Colon (tissue), 2 donors: ENCODE data around the gene GPR62.

Source experiments
- FAIRE-seq: peaks from 2 replicates; lab custom pipeline; 2012; peaks lifted over from hg19 to GRCh38; lab: Jason Lieb, UNC
- donor health status: control.
- donor health status: control.

Gene GPR62

DNA sequence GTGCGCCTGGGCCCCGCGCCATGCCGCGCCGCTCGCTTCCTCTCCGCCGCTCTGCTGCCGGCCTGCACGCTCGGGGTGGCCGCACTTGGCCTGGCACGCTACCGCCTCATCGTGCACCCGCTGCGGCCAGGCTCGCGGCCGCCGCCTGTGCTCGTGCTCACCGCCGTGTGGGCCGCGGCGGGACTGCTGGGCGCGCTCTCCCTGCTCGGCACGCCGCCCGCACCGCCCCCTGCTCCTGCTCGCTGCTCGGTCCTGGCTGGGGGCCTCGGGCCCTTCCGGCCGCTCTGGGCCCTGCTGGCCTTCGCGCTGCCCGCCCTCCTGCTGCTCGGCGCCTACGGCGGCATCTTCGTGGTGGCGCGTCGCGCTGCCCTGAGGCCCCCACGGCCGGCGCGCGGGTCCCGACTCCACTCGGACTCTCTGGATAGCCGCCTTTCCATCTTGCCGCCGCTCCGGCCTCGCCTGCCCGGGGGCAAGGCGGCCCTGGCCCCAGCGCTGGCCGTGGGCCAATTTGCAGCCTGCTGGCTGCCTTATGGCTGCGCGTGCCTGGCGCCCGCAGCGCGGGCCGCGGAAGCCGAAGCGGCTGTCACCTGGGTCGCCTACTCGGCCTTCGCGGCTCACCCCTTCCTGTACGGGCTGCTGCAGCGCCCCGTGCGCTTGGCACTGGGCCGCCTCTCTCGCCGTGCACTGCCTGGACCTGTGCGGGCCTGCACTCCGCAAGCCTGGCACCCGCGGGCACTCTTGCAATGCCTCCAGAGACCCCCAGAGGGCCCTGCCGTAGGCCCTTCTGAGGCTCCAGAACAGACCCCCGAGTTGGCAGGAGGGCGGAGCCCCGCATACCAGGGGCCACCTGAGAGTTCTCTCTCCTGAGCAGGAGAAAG, 951 bp downstream of the GPR62 start:
- FAIRE-seq = no peak

DNA sequence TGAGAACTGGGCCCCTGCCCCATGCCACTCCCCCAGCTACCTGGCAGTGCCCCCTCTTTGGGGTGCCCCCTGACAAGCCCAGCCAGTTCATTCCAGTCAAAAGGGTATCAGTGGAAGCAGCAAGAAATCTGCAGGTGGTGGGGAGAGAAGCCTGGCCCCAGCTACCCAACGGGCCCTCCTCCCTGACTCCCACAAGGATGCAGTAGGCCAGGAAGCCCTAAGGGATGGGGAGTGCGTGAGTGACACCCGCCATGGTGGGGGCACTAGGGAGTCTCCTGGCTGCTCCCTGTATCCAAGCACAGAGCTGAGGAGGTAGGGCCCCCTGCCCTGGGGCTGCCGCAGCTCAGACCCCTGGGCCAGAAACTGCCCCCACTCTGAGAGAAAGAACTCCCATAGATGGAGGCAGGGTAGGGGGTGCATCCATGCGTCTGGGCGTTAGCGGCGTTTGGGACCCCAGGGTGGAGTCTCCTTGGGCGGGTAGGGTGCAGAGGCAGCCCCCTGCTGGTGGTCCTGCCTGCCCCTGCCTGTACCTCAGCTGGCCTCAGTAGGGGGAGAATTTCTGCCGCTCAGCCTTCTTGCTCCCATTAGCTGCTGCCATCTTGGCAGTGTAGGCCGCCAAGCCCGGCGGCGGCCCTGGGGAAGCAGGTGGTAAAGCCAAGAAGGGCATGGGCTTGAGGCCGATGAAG, 2.5 kb downstream of the GPR62 start:
- FAIRE-seq = no peak

DNA sequence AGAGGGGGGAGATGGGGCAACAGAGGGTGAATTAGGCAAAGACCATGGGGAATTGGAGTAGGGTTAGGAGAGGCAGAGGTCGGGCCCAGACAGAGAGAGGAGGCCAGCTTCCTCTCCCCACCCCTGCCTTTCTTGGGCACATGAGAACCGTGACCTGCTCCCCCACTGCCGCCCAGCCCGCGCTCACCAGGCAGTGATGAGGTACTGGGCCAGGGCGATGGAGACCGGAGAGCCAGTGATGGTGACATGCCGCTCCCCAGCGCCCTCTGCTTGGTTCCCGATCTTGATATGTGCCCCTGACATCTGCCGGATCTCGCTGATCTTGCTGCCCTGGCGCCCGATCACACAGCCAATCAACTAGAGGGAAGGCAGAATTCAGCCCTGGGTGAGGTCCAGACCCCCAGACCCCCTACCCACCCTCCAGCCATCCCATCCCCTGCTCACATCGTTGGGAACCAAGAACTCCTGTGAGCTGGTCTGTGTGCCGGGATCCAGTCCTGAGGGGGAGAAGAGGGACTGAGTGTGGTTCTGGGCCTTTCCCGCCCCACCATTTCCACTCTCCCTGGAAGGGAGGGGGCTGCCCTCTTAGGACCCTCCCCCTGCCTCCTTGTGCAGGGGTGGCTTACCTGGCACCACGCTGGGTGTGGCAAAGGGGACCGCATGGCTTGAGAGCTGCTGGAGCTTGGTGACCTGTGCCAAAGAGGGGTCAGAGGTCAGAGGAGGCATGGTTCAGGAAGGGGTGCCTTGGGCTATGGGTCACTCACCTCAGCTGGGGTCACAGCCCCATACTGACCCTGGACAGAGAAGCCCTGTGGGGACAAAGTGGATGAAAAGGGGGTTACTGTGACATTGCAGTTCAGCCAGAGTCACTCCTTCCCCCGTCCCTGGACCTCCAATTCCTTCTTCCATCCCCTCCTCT, 3.7 kb downstream of the GPR62 start:
- FAIRE-seq = no peak

DNA sequence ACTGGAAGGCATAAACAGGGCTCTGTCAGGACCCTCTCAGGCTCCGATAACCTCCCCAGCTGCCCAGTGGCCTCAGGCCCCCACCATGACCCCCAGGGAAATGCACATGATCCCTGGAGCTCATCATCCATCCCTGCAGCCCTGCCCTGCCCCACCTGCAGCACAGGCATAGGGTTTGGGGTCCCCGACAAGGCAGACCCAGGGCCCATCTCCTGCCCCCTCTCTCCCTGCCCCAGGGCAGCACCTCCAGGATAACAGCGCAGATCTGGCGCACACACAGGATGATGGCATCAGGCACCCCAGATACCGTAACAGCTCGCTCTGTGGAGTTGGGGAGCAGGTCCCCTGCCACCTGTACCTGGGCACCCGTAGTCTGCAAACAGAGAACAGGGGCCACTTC, 4.5 kb downstream of the GPR62 start:
- no peak for FAIRE-seq

DNA sequence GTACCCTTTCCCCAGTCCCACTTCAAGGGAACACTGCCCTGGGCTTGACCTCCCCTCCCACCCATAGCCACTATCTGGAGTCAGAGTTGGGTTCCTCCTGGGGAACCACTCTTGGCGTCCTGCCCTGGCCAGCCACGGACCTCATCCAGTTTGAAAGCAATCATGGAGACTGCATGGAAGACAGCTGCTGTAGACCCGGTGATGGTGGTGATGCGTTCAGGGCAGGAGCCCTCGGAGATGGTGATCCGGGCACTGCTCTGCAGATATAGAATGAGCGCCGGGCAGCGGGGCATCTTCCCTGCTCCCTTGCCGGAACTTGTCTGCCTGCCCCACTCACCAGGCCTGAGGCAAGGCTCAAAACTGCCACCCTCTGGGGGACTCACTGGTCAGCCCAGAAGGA, 5.2 kb downstream of the GPR62 start:
- FAIRE-seq = no peak

DNA sequence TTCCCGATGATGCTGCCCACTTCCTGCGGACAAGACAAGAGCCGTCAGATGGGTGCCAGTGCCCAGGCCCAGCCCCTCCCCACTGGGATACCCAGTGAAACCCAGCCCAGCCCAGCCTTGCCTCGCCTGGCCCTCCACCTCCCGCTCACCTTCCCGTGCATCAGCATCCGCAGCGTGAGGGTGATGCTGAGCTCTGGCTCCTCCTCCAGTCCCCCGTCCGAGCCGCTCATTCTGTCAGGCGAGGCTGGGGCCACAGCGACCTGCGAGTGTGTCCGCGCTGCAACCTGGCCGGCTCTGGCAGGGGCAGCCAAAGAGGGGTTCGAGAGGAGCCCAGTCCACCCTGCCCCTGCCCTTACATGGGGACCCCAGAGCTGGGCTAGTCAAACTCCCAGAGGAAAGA, 5.8 kb downstream of the GPR62 start:
- FAIRE-seq = no peak

DNA sequence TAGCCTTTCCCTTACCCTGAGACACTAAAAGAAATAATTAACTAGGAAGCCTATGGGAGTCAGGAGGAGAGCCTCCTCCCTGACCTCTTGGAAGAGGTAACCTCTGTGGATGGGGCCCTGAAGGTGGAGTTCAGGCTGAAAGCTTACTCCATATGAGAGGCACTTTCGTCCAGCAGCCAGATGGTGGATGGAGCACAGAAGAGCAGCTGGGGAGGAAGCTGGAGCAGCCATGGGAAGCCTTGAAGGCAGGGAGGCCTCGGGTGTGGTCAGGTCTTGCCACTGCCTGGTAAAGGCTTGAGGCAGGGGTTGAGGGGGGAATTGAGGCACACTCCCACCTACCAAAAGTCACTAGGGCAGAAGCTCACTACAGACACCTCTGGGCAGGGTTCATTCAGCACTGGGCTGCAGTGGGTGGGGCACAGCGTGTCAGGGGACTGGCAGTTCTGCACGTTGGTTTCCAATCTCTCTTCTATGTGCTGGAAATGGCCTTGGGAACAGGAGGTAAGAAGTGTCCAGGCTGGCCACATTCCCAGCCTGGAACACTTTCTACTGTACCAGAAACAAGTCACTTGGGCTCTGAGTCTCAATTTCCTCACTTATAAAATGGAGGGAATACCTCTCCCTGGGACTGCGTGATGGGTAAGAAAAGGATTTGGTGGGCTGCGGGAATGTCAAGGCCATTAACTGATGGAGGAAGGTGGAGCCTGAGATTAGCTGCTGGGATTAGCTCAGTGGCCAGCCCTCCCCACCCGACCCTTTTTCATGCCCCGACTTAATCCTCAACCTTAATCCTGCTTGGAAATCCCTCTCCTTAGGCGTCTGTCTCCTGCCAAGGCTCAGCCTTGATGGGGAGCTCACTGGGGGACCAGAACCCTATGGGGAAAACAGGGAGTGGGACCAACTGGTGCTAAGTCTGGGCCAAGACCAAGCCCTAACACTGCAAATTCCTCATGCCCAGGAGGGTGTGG, 6.7 kb downstream of the GPR62 start:
- FAIRE-seq = no peak

DNA sequence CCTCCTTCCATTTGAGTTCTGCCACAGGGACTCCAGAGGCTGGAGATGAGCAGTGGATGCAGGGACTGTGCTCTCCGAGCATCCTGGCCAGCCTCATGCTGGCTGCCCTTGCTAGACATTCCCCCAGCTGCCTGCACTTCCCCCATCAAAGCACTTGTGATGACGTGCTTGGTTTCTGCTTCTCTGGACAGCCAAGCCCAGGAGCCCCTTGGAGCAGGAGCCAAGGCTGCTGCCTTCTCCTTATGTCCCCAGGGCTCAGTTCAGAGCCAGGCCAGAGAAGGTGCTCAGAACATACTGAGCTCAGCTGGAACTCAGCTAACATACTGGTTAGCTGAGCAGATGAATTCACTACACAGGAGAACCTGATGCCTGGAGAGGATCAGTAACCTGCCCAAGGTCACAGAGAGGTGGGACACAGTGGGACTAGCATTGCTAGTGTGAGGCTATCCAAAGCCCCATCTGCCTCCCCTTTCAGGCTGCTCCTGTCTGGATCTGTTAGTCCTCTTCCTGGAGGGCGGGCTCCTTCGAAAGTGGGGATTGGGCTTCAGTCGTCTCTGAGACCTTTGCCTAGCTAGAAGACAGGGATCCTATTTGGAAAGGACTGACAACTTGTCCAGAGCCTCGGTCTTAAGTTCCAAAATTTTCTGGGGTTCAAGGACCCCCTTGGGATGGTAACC, 7.8 kb downstream of the GPR62 start:
- no peak for FAIRE-seq

DNA sequence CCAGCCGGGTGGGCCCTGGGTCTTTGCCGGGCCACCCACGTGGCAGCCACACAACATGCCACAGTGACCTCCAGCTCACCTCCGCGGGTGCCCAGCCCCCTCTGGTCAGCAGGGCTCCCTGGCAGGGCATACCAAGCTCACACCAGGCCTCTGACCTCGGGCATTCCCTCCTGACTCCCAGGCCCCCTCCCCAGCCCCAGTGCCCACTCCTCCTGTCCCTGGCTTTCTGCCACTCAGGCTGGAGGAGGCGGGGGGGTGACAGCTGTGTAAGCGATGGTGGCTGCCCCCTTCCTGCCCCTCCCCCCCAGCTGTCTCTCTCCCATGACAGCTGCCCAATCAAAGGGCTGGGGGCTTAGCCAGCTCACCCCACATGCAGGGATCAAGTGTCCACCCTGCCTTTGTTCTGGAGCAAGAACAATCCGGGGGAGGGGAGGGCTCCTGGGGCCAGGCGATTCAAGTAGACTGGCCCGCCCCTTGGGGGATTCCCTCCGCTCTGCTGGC, 8.8 kb downstream of the GPR62 start:
- no peak for FAIRE-seq

DNA sequence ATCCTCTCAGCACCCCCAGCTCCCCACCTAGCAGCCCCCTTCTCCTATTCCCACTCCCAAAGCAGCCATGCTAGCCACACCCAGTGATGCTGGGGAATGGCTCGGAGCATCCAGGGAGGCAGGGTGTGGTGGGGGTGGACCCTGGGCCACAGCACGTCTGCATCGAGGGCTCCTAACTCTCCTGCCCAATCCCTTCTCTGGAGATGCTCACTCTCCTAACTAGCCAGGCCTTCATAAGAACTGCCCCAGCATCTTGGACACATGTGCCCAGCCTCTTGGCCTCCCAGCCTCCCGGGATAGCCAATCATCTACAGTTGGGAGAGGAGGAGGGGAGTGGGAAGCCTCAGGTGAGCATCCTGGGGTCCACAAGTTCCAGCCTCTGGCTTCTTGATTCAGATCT, 9.3 kb downstream of the GPR62 start:
- no peak for FAIRE-seq

DNA sequence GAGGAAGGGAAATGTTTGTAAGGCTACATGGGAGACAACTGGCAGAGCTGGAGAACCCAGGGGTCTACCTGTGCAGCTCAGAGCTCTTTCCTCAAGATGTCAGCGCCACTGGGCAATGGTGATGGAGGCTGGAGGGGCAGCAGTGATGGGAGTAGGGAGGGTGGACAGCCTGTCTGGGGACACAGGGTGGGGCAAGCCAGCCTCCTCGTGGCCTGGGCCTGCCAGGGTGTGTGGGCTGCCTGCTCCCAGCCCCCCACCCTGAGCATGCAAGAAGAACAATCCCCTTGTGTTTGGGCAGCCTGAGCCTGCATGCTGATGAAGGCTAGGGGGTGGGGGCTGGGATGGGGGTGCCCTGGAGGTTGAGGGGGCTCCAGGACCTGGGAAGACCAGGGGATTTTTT, 10.8 kb downstream of the GPR62 start:
- FAIRE-seq = no peak

DNA sequence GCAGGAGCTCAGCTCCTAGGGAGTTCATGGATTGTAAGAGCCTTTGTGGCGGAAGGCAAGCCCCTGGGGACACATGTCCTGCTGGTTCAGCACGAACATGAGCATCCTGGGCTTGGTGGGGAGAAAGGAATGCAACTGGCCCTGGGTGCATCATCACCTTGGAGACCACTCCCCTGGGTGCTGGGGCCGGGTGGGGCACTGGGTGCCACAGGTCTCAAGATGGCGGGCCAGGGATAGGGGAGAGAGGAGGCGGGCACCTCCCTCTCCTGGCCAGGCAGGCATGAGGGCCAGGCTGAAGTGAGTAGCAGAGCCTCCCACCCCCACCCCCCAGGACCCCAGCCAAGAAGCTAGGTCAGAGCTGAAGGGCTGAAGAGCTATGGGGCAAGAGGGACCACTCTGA, 11.3 kb downstream of the GPR62 start:
- no peak for FAIRE-seq

DNA sequence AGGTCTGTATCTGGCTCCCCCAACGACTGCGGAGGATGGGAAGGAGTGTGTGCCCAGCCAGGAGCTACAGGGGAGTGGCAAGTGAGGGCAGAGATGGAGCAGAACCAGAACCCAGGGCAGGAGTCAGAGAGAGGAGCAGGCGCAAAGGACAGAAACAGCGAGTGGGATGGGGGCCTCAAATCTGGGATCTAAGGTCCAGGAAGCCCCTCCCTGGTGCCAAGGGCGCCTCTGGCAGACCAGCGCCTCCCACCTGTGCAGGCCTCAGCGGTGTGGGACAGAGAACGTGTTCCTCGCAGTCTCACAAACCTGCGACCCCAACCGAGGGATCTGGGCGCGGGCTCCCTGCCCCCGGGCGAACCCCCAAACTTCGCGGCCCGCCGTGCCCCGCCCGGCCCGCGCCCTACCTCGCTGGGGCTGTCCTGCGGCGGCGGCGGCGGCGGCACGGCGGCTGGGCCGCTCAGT, 11.8 kb downstream of the GPR62 start:
- no peak for FAIRE-seq

DNA sequence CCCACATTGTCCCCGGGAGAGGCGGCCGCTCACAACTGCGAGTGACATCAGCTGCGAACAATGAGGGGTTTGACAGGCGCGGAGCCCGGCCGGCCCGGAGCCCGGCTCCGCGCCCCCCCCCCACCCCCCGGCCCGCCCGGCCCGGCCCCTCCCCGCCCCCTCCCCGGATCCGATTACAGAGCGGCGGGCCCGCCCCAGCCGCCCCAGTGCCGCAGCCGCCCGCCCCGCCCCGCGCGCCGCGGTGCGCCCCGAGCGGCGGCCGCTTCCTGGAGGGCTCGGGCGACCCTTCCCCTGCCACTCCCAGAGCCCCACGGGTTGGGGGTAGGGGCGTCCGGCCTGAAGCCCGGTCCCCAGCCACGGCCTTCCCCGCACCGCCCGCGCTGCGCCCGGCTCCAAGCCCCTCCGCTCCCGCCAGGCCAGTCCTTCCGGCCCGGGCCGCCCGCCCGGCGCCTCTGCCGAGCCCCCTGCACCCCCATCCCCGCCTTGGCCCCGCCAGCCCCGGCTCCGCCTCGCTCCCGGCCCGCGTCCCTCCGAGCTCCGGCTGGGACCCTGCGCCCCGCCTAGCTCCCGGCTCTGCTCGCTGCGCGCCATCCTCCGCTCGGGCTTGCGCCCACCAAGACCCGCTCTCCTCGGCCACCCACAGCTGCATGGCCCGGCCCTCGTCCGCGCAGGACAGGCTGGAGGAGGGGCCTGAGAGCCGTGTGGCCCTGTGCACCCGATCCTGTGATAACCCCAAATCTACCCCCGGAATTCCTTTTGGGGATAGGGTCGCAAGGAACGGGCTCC, 12.4 kb downstream of the GPR62 start, which contains the start of gene PCBP4:
Gene PCBP4, minus strand, starts transcription at position 71 of the 786 bp plus-strand sequence. CDS start 6,214 bp downstream, outside the sequence.
- no peak for FAIRE-seq

DNA sequence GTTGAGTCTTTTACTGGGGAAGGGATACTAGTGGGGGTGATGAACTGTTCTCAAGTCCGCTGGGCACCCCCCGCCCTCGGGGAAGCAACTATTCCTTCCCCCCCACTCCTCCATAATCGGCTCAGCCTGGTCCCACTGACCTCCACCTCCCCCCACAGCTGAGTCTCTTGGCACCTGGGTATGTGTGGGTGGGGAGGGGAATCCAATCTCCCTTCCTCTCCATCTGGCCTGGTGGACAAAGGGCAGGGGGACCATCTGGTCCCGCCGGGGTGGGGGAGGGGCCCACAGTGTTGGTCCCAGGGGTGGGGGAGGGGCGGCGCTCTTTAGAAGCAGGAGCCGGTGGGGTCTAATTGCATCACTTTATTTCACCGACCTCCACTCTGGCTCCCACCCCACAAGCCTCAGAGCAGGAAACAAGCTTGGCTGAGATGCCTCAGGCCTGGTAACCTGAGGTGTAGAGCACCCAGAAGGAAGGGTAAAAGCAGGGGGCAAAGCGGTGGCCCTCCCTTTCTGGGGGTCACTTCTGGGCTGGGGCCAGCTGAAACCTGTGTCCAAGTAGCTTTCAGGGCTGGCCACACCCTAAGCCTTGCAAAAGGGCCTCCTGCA, 13.1 kb downstream of the GPR62 start:
- FAIRE-seq = no peak

DNA sequence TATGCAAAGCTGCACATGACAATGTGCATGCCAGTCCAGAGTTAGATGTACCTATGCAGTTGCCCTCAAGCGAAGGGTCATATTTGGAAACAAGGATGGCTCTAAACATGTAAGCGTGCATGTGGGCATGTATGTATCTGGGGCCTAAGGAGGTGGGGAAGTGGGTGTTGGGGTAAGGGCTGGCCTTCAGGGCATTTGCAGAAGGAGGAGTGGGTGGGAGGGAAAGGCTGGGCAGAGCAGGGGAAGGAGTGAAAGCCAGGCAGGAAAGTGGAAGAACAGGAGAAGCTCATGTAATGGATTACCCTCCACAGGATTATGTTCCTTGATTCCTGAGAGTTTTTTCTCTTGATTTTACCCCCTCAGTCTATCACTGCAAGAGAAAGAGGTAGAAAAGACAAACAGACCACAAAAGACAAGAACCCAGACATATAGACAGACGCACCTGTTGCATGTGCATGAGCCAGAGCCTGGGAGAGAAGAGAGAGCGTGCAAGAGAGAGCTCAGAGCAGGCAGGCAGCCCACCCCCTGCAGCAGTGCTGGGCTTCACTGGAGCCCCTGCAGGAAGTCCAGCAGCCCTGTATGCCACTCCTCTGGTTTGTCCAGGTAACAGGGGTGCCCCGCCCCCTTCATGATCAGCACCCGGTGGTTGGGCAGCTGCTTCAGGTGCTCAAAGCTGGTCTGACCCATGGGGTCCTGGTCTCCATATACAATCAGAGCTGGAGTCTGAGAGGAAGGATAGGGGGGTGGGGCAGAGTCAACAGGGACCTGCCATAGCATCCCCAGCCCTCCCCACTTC, 13.9 kb downstream of the GPR62 start:
- FAIRE-seq = no peak

DNA sequence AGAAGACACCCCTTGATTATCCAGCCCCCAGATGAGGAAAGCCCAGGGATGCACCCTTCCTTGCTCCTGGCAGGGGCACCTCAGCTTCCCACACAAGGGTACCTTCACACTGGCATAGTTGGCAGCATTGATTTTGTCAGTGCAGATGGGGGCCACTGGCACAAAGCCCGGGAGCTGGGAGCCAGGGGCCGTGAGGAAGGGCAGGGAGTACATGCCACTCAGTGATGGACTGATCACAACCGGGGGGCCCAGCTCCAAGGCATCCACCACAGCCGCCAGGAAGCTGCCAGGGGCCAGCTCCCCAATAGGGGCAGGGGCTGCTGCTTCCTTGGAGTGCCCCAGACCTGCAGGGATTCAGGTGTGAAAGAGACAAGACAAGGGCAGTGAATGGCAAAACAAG, 14.7 kb downstream of the GPR62 start:
- no peak for FAIRE-seq

DNA sequence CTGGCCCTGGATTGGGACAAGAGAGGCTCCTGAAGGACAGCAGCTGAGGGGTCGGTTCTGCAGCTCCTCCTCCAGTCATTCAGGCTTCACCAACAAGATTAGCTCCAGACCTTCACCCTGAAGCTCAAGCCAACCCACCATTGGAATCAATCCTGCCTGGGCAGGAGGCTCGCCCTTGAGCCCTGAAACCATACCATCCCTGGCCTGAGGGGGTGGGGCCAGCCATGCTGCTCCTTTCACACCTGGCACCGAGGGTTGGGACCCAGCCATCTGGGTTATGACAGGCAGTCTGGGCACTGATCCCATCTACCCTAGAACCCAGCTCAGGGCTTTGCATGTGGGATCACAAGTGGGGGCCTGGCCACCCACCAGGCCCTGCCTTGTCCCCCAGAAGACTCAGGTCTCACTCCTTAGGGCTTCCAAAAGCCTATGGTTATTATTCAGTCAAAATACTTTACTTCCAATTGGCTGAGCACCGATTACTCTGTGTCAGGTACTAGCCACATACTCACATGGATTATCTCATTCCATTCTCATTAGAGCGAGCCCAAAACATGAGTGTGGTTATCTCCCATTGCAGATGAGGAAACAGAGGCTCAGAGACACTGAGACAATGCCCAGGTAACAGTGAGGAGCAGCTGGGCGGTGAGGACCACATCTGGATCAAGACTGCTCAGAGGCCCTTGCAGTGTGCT, 15.6 kb downstream of the GPR62 start:
- FAIRE-seq = no peak
